ENCODE results near the gene SLC35G2. TPM values are rescaled to one million over a fixed set of nuclear protein-coding genes. Genes with fewer than 3 reads are reported as not detected.
"Not testable (repeated sequence)": the region's sequence is repeated elsewhere in the genome, so short reads cannot be mapped to it uniquely, and the experiment has no call there.

The SLC35G2 gene
- total RNA-seq, 1 experiment from 2014 or later, result 6.6 TPM

GRCh38 chr3:136899622-136900158, 80.8 kb downstream of the SLC35G2 start:
- H2BK15ac ChIP-seq (ENCODE audit: low read depth, low read length), result no peak overlapping the region
- no CpG with 5 or more reads among the region's 2 CpGs for WGBS (ENCODE audit: extremely low coverage, insufficient read length, low lambda C conversion rate)
- no peak overlapping the region for H4K8ac ChIP-seq (replicated peaks; ENCODE audit: insufficient read length, low read depth, low read length)
- H3T11ph ChIP-seq (ENCODE audit: low read length), result no peak overlapping the region
- H4K20me1 ChIP-seq (ENCODE audit: control insufficient read depth, insufficient read depth, insufficient read length), result no peaks in the 10 kb centered on the region
- Mint-ChIP-seq H3K36me3 (ENCODE audit: insufficient read depth in 1 of 3, low read depth in 3 of 3) (peaks cover 6 to 14% (median 9%) of the 10 kb centered on the region in 3 experiments), H3K4me1 (peaks cover 52% of the 10 kb centered on the region in 2 experiments), H3K27me3 (ENCODE audit: low read depth) (no peaks in the 10 kb centered on the region; the same call in 1 of the 2 replicates), H3K9me3 (peaks cover 3 to 7% of the 10 kb centered on the region in 2 experiments; a peak in 4 of 5 replicates), H3K4me3 (no peak overlapping the region), H3K27ac (peak overlapping the region in 2 of 3 experiments; percentile 40 to 65; a peak in 5 of 7 replicates)
- DNase-seq, result no peak
- H2AFZ ChIP-seq (ENCODE audit: low read length), result no peak overlapping the region
- H2BK120ac ChIP-seq (ENCODE audit: low read depth, low read length, poor library complexity, severe bottlenecking), result no peak overlapping the region
- no peak overlapping the region for H3K4ac ChIP-seq (ENCODE audit: low read depth, low read length)
- no peak overlapping the region for H2BK20ac ChIP-seq (ENCODE audit: low read depth, low read length, poor library complexity, severe bottlenecking)
- H3K79me1 ChIP-seq (ENCODE audit: insufficient read depth, low read depth, low read length, poor library complexity, severe bottlenecking), result no peaks in the 10 kb centered on the region
- H3K23ac ChIP-seq (ENCODE audit: insufficient read length, low read depth, low read length), result no peak overlapping the region
- H3K4me2 ChIP-seq (ENCODE audit: insufficient read depth, insufficient read length, low read length), result no peak overlapping the region
- H3K27ac ChIP-seq (ENCODE audit: insufficient read length, low read depth, low read length), result no peak overlapping the region
- no peak overlapping the region for H4K5ac ChIP-seq (ENCODE audit: insufficient read length, low read depth, low read length)
- TF ChIP-seq, protein P1, sequence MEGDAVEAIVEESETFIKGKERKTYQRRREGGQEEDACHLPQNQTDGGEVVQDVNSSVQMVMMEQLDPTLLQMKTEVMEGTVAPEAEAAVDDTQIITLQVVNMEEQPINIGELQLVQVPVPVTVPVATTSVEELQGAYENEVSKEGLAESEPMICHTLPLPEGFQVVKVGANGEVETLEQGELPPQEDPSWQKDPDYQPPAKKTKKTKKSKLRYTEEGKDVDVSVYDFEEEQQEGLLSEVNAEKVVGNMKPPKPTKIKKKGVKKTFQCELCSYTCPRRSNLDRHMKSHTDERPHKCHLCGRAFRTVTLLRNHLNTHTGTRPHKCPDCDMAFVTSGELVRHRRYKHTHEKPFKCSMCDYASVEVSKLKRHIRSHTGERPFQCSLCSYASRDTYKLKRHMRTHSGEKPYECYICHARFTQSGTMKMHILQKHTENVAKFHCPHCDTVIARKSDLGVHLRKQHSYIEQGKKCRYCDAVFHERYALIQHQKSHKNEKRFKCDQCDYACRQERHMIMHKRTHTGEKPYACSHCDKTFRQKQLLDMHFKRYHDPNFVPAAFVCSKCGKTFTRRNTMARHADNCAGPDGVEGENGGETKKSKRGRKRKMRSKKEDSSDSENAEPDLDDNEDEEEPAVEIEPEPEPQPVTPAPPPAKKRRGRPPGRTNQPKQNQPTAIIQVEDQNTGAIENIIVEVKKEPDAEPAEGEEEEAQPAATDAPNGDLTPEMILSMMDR (conservative IDR thresholded peaks at IDR 0.05), result no peak
- H2AK5ac ChIP-seq (ENCODE audit: insufficient read length, low read length), result no peak overlapping the region
- no peak overlapping the region for H4K91ac ChIP-seq (ENCODE audit: insufficient read length, low read depth, low read length)
- H3K18ac ChIP-seq (ENCODE audit: insufficient read length, low read depth, low read length), result no peak overlapping the region
- H3K27me3 ChIP-seq (ENCODE audit: insufficient read depth, low read length), result no peaks in the 10 kb centered on the region
- H3K4me1 ChIP-seq (ENCODE audit: insufficient read depth, low read length), result no peaks in the 10 kb centered on the region; the same call in 1 of the 2 replicates
- no peak overlapping the region for H3K9ac ChIP-seq (ENCODE audit: extremely low read depth, insufficient read length, low read length)
- H2BK12ac ChIP-seq (ENCODE audit: insufficient read length, low read depth, low read length), result no peak overlapping the region
- no peaks in the 10 kb centered on the region for H3K23me2 ChIP-seq (ENCODE audit: insufficient read length, low read depth, low read length, poor library complexity, severe bottlenecking)
- peaks cover 7% of the 10 kb centered on the region; the same call in 1 of the 2 replicates for H3K79me2 ChIP-seq (ENCODE audit: insufficient read depth, low read length)
- no peak overlapping the region for H2BK5ac ChIP-seq (ENCODE audit: insufficient read length, low read length)
- H3K56ac ChIP-seq (ENCODE audit: insufficient read length, low read depth, low read length), result no peak overlapping the region
- no peaks in the 10 kb centered on the region for H3K9me3 ChIP-seq (ENCODE audit: control insufficient read depth, low read depth, low read length)
- no peak overlapping the region for H3K14ac ChIP-seq (ENCODE audit: insufficient read depth, low read length)

DNA sequence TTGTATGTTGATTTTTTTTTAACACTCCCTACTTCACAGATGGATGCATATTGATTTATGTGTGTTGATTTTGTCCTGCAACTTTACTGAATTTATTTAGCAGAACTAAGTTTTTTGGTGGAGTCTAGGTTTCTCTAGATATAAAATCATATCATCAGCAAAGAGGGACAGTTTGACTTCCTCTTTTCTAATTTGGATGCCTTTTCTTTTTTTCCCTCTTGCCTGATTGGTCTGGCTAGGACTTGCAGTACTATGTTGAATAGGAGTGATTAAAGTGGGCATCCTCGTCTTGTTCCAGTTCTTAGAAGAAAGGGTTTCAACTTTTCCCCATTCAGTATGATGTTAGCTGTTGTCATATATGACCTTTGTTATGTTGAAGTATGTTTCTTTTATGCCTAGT, 81.8 kb downstream of the SLC35G2 start:
- H2AFZ ChIP-seq (ENCODE audit: low read length); H4K20me1 ChIP-seq (ENCODE audit: control insufficient read depth, insufficient read depth, insufficient read length); H2AK5ac ChIP-seq (ENCODE audit: insufficient read length, low read length); H3K56ac ChIP-seq (ENCODE audit: insufficient read length, low read depth, low read length); H4K8ac ChIP-seq (replicated peaks; ENCODE audit: insufficient read length, low read depth, low read length); H2BK120ac ChIP-seq (ENCODE audit: low read depth, low read length, poor library complexity, severe bottlenecking); H2BK20ac ChIP-seq (ENCODE audit: low read depth, low read length, poor library complexity, severe bottlenecking); H3K4ac ChIP-seq (ENCODE audit: low read depth, low read length); H3K23ac ChIP-seq (ENCODE audit: insufficient read length, low read depth, low read length); DNase-seq; H3K4me2 ChIP-seq (ENCODE audit: insufficient read depth, insufficient read length, low read length); H3K18ac ChIP-seq (ENCODE audit: insufficient read length, low read depth, low read length); H4K5ac ChIP-seq (ENCODE audit: insufficient read length, low read depth, low read length); H3K23me2 ChIP-seq (ENCODE audit: insufficient read length, low read depth, low read length, poor library complexity, severe bottlenecking); H3K14ac ChIP-seq (ENCODE audit: insufficient read depth, low read length); H3K27ac ChIP-seq (ENCODE audit: insufficient read length, low read depth, low read length); H3K9ac ChIP-seq (ENCODE audit: extremely low read depth, insufficient read length, low read length); H4K91ac ChIP-seq (ENCODE audit: insufficient read length, low read depth, low read length); H3K27me3 ChIP-seq (ENCODE audit: insufficient read depth, low read length); H2BK12ac ChIP-seq (ENCODE audit: insufficient read length, low read depth, low read length); H3T11ph ChIP-seq (ENCODE audit: low read length); H3K9me3 Mint-ChIP-seq; H3K27me3 Mint-ChIP-seq (ENCODE audit: low read depth); H3K4me1 ChIP-seq (ENCODE audit: insufficient read depth, low read length); H2BK15ac ChIP-seq (ENCODE audit: low read depth, low read length); H3K9me3 ChIP-seq (ENCODE audit: control insufficient read depth, low read depth, low read length); H2BK5ac ChIP-seq (ENCODE audit: insufficient read length, low read length); H3K79me1 ChIP-seq (ENCODE audit: insufficient read depth, low read depth, low read length, poor library complexity, severe bottlenecking); H3K4me3 Mint-ChIP-seq: not testable (repeated sequence)
- H3K36me3 Mint-ChIP-seq (ENCODE audit: insufficient read depth in 1 of 3, low read depth in 3 of 3), result peaks cover 6 to 14% (median 9%) of the 10 kb centered on the region in 3 experiments
- no CpG with 5 or more reads among the region's 1 CpG for WGBS (ENCODE audit: extremely low coverage, insufficient read length, low lambda C conversion rate)
- peaks cover 52% of the 10 kb centered on the region in 2 experiments for H3K4me1 Mint-ChIP-seq
- peak overlapping the region in 2 of 3 experiments; percentile 25 to 52; a peak in 4 of 7 replicates for H3K27ac Mint-ChIP-seq
- H3K79me2 ChIP-seq (ENCODE audit: insufficient read depth, low read length), result peaks cover 12% of the 10 kb centered on the region; the same call in 1 of the 2 replicates

Data from H9 (cell line).